Erythroblast (primary cell): ENCODE data around the gene SRSF2.

Experiments
- GATA1 ChIP-seq: IDR thresholded peaks from 2 replicates; pipeline ENCODE4 v1.6.1; 2011; ENCODE audit warnings: low read depth, mild to moderate bottlenecking, control low read depth, low read length, moderate library complexity
- POLR2A ChIP-seq: IDR thresholded peaks from 2 replicates; pipeline ENCODE4 v1.6.1; 2011; ENCODE audit warnings: mild to moderate bottlenecking, low read length

- no peak for TF ChIP-seq POLR2A
- no peak for TF ChIP-seq GATA1
These were observed 38.0 kb upstream of the SRSF2 start for GRCh38 chr17:76775021-76775600.
